Fibroblast of pulmonary artery (primary cell): Measurements from ENCODE around the gene TMEM89.

Experiments used
- DNase-seq: peaks from one replicate; pipeline ENCODE4 v3.0.0-alpha.2; 2010; ENCODE audit warnings: low read depth
- H3K4me3 ChIP-seq: replicated peaks from 2 replicates; pipeline ENCODE4 v1.5.1; 2011; ENCODE audit warnings: low read depth, mild to moderate bottlenecking, control low read depth, low read length, moderate library complexity
- TF ChIP-seq, protein P1 (sequence below): IDR thresholded peaks from 2 replicates; pipeline ENCODE4 v1.5.1; 2011; ENCODE audit warnings: mild to moderate bottlenecking, control low read depth, low read length, inconsistent platforms; ENCODE audit errors: missing control alignments

The TMEM89 gene

DNA sequence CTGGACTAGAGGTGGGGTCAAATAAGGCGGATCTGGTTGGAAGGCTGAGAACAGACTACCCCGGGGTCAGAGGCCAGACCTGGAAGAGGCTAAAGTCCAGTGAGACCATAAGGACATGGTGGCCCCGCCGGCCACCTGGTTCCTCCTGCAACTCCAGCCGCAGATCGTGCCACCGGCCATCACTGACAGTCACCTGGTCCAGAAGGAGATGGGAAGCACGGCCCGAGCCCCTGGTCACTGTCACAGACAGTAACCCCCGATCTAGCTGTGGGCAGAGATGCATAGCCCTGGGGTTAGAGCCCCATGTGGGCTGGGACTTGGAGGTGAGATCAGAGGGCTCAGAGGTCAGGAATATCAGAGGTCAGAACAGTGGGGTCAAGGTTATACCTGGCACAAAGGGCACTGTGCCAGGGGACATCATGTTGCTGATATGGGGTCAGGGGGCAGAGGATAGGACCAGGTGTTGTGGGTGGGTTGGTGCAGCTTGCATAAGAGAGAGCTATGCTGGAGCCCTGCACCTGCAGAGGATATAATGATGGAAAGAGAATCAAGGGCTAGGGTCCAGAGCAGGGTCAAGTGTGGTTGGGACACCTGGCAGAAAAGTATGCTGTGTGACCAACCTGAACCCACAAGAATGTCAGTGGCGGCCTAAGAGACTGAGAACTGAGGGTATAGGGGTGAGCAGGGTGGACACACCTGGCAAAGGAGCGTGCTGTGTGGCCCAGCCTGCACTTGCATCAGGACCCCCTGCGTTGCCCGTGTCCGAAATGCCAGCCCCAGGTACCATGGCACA lies 31.6 kb upstream of the TMEM89 start:
- H3K4me3 ChIP-seq, result no peak overlapping the region
- DNase-seq, result no peak
- TF ChIP-seq, protein P1, sequence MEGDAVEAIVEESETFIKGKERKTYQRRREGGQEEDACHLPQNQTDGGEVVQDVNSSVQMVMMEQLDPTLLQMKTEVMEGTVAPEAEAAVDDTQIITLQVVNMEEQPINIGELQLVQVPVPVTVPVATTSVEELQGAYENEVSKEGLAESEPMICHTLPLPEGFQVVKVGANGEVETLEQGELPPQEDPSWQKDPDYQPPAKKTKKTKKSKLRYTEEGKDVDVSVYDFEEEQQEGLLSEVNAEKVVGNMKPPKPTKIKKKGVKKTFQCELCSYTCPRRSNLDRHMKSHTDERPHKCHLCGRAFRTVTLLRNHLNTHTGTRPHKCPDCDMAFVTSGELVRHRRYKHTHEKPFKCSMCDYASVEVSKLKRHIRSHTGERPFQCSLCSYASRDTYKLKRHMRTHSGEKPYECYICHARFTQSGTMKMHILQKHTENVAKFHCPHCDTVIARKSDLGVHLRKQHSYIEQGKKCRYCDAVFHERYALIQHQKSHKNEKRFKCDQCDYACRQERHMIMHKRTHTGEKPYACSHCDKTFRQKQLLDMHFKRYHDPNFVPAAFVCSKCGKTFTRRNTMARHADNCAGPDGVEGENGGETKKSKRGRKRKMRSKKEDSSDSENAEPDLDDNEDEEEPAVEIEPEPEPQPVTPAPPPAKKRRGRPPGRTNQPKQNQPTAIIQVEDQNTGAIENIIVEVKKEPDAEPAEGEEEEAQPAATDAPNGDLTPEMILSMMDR, result no peak

DNA sequence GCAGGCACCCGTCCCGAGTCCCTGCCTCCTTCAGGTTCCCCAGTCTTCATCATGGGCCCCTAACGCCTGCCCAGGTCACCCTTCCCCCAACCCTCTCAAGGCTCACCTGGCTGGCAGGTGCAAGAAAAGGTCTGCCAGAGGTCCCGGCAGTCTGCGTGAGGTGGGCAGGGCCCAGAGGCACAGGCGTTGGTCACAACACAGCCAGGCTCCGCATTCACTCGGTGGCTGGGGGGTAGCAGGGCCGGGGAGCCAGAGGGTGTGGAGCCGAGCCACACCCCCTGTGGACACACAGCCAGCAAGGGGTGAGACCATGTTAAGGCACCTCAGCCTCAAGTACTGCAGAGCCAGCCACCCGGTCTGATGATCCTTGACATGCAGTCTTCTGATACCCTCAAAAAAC lies 30.2 kb upstream of the TMEM89 start:
- DNase-seq, result no peak
- H3K4me3 ChIP-seq, result no peak overlapping the region
- TF ChIP-seq, protein P1, result no peak

GRCh38 chr3:48650723-48651122 lies 29.2 kb upstream of the TMEM89 start:
- TF ChIP-seq, protein P1, result no peak
- H3K4me3 ChIP-seq, result no peak overlapping the region
- DNase-seq, result no peak

DNA sequence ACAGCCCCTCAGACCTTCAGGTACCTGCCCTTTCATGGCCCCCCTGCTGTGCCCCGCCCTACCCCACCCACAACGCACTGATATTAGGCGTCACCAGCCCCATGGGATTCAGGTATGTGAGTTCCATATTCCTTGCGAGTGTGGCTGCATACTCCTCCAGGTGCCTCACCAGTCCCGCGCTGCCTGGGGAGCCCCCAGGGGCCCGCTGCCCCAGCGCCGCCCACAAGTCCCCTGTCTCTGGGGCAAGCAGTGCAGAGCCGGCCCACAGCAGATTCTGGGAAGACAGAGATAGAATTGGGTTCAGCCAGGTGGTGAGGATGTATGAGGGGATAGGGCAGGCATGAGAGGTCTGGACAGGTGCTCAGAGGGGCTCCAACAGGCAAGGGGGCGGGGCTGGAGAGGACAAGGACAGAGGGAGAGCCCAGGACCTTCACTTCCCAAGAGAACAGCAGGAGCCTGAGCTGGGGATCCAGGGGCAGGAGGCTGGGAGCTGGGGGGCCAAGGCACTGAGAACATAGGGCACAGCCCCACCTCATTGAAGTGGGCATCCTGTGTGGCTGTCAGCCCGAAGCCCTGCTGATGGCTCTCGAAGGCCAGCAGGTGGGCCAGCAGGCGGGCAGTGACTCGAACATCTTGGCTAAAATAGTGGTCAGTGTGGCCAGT lies 26.8 kb upstream of the TMEM89 start:
- no peak overlapping the region for H3K4me3 ChIP-seq
- TF ChIP-seq, protein P1, result no peak
- DNase-seq, result no peak

DNA sequence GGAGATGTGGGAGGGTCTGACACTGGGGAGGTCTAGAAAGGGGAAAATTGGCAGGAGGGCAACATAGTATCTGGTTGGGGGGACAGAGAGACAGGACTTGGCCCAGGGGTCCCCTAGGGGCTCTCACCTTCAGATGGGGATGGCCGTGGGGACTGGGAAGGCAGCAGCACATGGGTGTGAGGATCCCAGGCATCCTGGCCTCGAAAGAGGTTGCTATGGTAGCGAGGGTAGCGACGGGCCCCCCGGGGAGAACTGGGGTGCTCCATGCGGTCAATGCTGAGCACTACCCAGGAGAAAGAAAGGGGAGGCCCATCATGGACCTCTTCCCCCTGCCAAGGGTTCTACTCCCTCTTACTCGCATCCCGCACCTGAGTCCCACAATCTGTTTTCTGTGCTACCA lies 26.1 kb upstream of the TMEM89 start:
- TF ChIP-seq, protein P1, result no peak
- no peak for DNase-seq
- H3K4me3 ChIP-seq, result no peak overlapping the region

- no peak for DNase-seq
- H3K4me3 ChIP-seq, result no peak overlapping the region
- TF ChIP-seq, protein P1, result no peak
Observed at GRCh38 chr3:48644898-48645760, 23.6 kb upstream of the TMEM89 start.
